Measurements from ENCODE around the gene CCT8.

CCT8 gene

DNA sequence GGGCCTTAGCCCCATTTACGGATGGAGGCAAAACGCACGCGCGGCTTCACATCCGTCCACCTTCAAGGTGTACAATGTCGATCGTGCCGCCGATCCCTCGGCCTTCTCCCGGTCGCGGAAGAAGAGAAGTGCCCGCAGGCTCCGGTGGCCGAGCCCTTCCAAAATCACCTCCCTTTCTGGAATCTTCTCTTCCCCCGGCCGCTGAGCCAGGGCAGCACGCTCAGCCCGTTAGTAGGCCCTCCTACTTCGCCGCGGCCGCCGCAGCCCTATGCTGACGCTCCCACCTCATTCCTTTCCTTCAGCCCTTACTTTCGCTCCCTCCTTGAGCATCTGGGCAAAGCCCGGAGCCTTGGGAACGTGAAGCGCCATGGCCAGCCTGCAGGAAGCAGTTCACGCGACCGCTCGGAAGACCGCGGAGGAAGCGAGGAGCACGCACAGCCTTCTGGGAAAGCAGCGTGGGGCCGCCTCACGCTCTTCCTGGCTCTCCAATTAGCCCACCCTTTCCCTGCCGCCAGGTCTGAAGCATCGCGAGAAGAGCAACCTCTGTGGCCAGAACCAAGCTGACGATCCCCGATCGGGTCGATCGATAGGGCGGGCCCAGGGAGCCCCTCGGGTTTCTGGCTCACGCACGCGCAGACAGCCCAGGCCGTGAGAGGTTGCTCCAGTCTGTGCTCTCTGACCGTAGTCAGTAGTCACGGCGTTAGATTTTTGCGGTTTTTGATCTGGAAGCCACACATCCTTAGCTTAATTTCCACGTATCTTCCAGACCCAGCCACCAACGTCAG lies at the start of gene CCT8:
Gene CCT8, minus strand, starts transcription at position 427 of the 785 bp plus-strand sequence. Its CDS starts 58 bp downstream, at position 369.
- no peak for TF ChIP-seq CTCF (conservative IDR thresholded peaks at IDR 0.05; ENCODE audit: low read depth, low read length)
- H3K4me3 ChIP-seq (ENCODE audit: low read depth, low read length): peak within 1 kb of the TSS; percentile 97
- DNase-seq (ENCODE audit: low read depth): peak; percentile 100

DNA sequence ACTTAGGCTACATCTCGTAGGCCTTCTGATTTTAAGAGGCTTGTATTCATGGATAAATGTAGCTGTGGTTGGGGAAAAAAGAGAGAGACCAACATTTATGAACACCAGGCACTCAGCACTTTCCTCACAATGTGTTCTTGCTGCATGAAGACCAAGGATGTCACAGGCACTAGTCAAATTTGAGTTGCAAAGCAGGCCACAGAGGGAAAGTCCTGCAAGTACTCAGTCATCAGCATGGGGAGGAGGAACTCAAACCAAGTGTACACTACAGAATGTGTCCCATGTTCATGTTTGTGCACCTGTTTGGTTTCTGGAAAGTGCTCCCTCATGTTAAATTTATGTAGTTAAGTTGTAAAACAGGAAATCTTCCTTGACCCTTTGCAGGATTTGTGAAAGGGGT lies 48.3 kb upstream of the CCT8 start:
- no peak overlapping the region for H3K4me3 ChIP-seq (ENCODE audit: low read depth, low read length)
- no peak for DNase-seq (ENCODE audit: low read depth)
- TF ChIP-seq CTCF (conservative IDR thresholded peaks at IDR 0.05; ENCODE audit: low read depth, low read length): no peak

DNA sequence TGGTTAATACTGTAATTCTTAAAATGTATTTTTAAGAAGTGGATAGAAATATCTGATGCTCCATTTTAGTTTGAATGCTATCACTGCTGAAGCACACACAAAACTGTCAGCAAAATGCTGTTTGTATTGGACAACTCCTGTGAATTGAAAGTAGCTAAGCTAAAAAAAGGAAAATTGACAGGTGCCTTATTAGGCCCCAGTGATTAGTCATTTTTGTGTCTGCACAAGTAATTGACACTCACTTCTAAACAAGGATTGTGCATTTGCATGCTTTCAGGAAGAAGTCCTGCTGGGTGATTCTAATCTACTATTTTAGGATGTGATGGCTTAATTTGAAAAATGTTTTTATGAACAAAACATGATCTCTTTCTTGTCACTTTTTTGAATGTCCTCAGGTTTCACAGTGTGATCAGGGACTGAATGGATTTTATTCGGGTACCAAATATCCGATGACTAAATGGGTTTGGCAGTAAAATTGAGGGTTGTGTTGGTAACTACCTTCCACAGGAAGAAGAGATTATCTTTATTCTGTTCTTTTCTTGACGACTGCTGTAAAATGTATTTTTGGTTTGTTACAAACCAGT lies 44.0 kb upstream of the CCT8 start:
- H3K4me3 ChIP-seq (ENCODE audit: low read depth, low read length): no peak overlapping the region
- no peak for TF ChIP-seq CTCF (conservative IDR thresholded peaks at IDR 0.05; ENCODE audit: low read depth, low read length)
- no peak for DNase-seq (ENCODE audit: low read depth)

- H3K4me3 ChIP-seq (ENCODE audit: low read depth, low read length): no peak overlapping the region
- DNase-seq (ENCODE audit: low read depth): peak; percentile 16
- no peak for TF ChIP-seq CTCF (conservative IDR thresholded peaks at IDR 0.05; ENCODE audit: low read depth, low read length)
Observed at GRCh38 chr21:29115899-29116298, 42.5 kb upstream of the CCT8 start.

- DNase-seq (ENCODE audit: low read depth): peak; percentile 100
- H3K4me3 ChIP-seq (ENCODE audit: low read depth, low read length): no peak overlapping the region
- TF ChIP-seq CTCF (conservative IDR thresholded peaks at IDR 0.05; ENCODE audit: low read depth, low read length): peak; percentile 23
Observed at GRCh38 chr21:29114765-29115500, 41.5 kb upstream of the CCT8 start.

- H3K4me3 ChIP-seq (ENCODE audit: low read depth, low read length): no peak overlapping the region
- no peak for TF ChIP-seq CTCF (conservative IDR thresholded peaks at IDR 0.05; ENCODE audit: low read depth, low read length)
- DNase-seq (ENCODE audit: low read depth): peak; percentile 68
Observed at GRCh38 chr21:29105218-29105617, 31.8 kb upstream of the CCT8 start.

All from choroid plexus epithelial cell (primary cell).